Measurements from ENCODE around the gene PTPRA. TPM values are rescaled to one million over a fixed set of nuclear protein-coding genes. Genes with fewer than 3 reads are reported as not detected.

PTPRA gene
- total RNA-seq, 2 experiments from 2014 or later = 42.0 to 43.1 TPM

GRCh38 chr20:2973574-2973973 is 100.3 kb downstream of the PTPRA start:
- intact Hi-C loops (cut with micrococcal nuclease) = no loop called here
- TF ChIP-seq, protein P1, sequence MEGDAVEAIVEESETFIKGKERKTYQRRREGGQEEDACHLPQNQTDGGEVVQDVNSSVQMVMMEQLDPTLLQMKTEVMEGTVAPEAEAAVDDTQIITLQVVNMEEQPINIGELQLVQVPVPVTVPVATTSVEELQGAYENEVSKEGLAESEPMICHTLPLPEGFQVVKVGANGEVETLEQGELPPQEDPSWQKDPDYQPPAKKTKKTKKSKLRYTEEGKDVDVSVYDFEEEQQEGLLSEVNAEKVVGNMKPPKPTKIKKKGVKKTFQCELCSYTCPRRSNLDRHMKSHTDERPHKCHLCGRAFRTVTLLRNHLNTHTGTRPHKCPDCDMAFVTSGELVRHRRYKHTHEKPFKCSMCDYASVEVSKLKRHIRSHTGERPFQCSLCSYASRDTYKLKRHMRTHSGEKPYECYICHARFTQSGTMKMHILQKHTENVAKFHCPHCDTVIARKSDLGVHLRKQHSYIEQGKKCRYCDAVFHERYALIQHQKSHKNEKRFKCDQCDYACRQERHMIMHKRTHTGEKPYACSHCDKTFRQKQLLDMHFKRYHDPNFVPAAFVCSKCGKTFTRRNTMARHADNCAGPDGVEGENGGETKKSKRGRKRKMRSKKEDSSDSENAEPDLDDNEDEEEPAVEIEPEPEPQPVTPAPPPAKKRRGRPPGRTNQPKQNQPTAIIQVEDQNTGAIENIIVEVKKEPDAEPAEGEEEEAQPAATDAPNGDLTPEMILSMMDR (IDR thresholded peaks at IDR 0.05) = no peak
- no peaks in the 10 kb centered on the region for H3K9me3 Mint-ChIP-seq
- no peak for ATAC-seq
- peaks cover 11% of the 10 kb centered on the region for H3K4me1 Mint-ChIP-seq (ENCODE audit: low read depth)
- DNase-seq = no peak
- peaks cover 14% of the 10 kb centered on the region for H3K36me3 Mint-ChIP-seq (ENCODE audit: low read depth)
- H3K27me3 Mint-ChIP-seq = no peaks in the 10 kb centered on the region
- H3K4me3 Mint-ChIP-seq = no peak overlapping the region
- ChIA-PET POLR2A (interaction anchor here (1.0 kb wide), 1 partner anchor 12 kb away, joined by 3 read pairs; no protein-coding TSS in a partner anchor), CTCF (no interaction called here)
- no peak overlapping the region for H3K27ac Mint-ChIP-seq

- H3K27me3 Mint-ChIP-seq = no peaks in the 10 kb centered on the region
- H3K4me1 Mint-ChIP-seq (ENCODE audit: low read depth) = peaks cover 19% of the 10 kb centered on the region
- CTCF ChIA-PET = interaction anchor here (0.6 kb wide), 1 partner anchor 61 kb away, joined by 3 read pairs; no protein-coding TSS in a partner anchor
- no peak overlapping the region for H3K4me3 Mint-ChIP-seq
- peak overlapping the region; percentile 18 for H3K27ac Mint-ChIP-seq
- intact Hi-C loops (cut with micrococcal nuclease) = no loop called here
- no peak for DNase-seq
- H3K9me3 Mint-ChIP-seq = no peaks in the 10 kb centered on the region
- POLR2A ChIA-PET = no interaction called here
- H3K36me3 Mint-ChIP-seq (ENCODE audit: low read depth) = peaks cover 10% of the 10 kb centered on the region
- ATAC-seq = peak; percentile 39
- TF ChIP-seq, protein P1 (IDR thresholded peaks at IDR 0.05) = no peak
Observed at GRCh38 chr20:2978519-2978918, 105.2 kb downstream of the PTPRA start.

- TF ChIP-seq, protein P1 (IDR thresholded peaks at IDR 0.05) = no peak
- Mint-ChIP-seq H3K4me1 (ENCODE audit: low read depth) (peaks cover 16% of the 10 kb centered on the region), H3K27me3 (no peaks in the 10 kb centered on the region), H3K4me3 (no peak overlapping the region), H3K9me3 (no peaks in the 10 kb centered on the region), H3K36me3 (ENCODE audit: low read depth) (peaks cover 10% of the 10 kb centered on the region), H3K27ac (no peak overlapping the region)
- ChIA-PET CTCF (interaction anchor here (1.1 kb wide), 1 partner anchor 26 kb away, joined by 3 read pairs; no protein-coding TSS in a partner anchor), POLR2A (no interaction called here)
- intact Hi-C loops (cut with micrococcal nuclease) = loop anchor here (10.0 kb wide), 1 partner anchor 67 kb away; no protein-coding TSS in a partner anchor
- DNase-seq (no peak), ATAC-seq (no peak)
Observed at GRCh38 chr20:2981646-2982045, 108.4 kb downstream of the PTPRA start.

DNA sequence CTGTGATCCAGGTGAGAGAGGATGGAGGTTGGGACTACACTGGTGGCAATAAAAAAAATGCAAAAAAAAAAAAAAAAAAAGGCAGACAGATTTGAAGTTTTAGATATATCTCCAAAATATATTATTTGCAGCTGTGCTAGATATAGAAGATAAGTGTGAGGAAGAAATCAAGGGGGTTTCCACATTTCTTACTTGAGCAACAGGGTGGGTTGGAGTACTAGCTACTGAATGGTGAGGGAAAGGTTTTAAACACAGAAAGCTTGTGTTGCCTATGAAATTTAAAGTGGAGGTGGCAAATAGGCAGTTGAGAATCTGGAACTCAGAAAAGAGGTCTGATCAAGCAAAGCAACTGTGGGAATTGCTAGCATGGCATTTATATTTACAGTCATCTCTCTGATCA is 110.2 kb downstream of the PTPRA start:
- Mint-ChIP-seq H3K4me3 (no peak overlapping the region), H3K27me3 (no peaks in the 10 kb centered on the region), H3K9me3 (no peaks in the 10 kb centered on the region), H3K4me1 (ENCODE audit: low read depth) (peaks cover 11% of the 10 kb centered on the region), H3K27ac (no peak overlapping the region), H3K36me3 (ENCODE audit: low read depth) (peaks cover 26% of the 10 kb centered on the region)
- CTCF ChIA-PET = interaction anchor here (0.7 to 1.7 kb wide), 5 partner anchors 17 to 296 kb away, joined by 3 to 5 read pairs (median 3); no protein-coding TSS in a partner anchor
- DNase-seq = no peak
- POLR2A ChIA-PET = interaction anchor here (0.7 to 1.6 kb wide), 3 partner anchors 31 to 104 kb away, joined by 3 to 5 read pairs (median 3); no protein-coding TSS in a partner anchor
- TF ChIP-seq, protein P1 (IDR thresholded peaks at IDR 0.05) = no peak
- intact Hi-C loops (cut with micrococcal nuclease) = loop anchor here (10.0 kb wide), 1 partner anchor 69 kb away; no protein-coding TSS in a partner anchor
- peak; percentile 1 for ATAC-seq

DNA sequence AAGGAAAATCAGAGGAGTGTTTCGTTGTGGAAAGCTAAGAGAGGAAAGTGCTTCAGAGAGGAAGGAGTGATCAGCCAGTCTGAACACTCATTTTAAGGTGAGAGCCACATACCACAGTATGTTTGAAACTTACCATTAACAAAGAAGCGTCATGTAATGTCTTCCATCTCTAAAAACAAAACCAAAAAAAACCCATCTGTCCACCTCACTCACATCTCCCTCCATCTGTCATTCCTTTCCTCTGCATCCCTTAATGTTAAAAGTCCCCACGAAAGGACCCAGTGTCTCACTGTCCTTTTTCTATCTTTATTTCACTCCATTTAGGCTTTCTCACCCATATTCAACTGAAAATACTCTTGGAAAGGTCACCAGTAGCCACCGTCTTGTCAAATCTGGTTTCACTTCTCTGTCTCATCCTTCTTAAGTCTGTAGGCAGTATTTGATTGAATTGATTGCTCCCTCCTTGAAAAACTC is 110.8 kb downstream of the PTPRA start:
- Mint-ChIP-seq H3K36me3 (ENCODE audit: low read depth) (peaks cover 32% of the 10 kb centered on the region), H3K4me3 (no peak overlapping the region), H3K27ac (no peak overlapping the region), H3K9me3 (no peaks in the 10 kb centered on the region), H3K4me1 (ENCODE audit: low read depth) (peaks cover 11% of the 10 kb centered on the region), H3K27me3 (no peaks in the 10 kb centered on the region)
- ATAC-seq (peak; percentile 64), DNase-seq (peak; percentile 39)
- ChIA-PET CTCF (interaction anchor here (0.7 to 1.7 kb wide), 5 partner anchors 17 to 297 kb away, joined by 3 to 5 read pairs (median 3); no protein-coding TSS in a partner anchor), POLR2A (interaction anchor here (0.7 to 1.6 kb wide), 7 partner anchors 28 to 114 kb away, joined by 3 to 5 read pairs (median 3); partner anchors contain the start of gene MRPS26)
- TF ChIP-seq, protein P1 (IDR thresholded peaks at IDR 0.05) = no peak
- intact Hi-C loops (cut with micrococcal nuclease) = loop anchor here (10.0 kb wide), 1 partner anchor 69 kb away; no protein-coding TSS in a partner anchor

Measured in activated CD8-positive, alpha-beta T cell treated with anti-CD3 and anti-CD28 coated beads for 36 hours (primary cell).